GM03348 (cell line): Measurements from ENCODE around the gene PCDHA8.
"Not testable (repeated sequence)": the region's sequence is repeated elsewhere in the genome, so short reads cannot be mapped to it uniquely, and the experiment has no call there.

Experiments used
- DNase-seq: peaks from one replicate; pipeline ENCODE4 v3.0.0; 2012; ENCODE audit warnings: low spot score

Gene PCDHA8, protein sequence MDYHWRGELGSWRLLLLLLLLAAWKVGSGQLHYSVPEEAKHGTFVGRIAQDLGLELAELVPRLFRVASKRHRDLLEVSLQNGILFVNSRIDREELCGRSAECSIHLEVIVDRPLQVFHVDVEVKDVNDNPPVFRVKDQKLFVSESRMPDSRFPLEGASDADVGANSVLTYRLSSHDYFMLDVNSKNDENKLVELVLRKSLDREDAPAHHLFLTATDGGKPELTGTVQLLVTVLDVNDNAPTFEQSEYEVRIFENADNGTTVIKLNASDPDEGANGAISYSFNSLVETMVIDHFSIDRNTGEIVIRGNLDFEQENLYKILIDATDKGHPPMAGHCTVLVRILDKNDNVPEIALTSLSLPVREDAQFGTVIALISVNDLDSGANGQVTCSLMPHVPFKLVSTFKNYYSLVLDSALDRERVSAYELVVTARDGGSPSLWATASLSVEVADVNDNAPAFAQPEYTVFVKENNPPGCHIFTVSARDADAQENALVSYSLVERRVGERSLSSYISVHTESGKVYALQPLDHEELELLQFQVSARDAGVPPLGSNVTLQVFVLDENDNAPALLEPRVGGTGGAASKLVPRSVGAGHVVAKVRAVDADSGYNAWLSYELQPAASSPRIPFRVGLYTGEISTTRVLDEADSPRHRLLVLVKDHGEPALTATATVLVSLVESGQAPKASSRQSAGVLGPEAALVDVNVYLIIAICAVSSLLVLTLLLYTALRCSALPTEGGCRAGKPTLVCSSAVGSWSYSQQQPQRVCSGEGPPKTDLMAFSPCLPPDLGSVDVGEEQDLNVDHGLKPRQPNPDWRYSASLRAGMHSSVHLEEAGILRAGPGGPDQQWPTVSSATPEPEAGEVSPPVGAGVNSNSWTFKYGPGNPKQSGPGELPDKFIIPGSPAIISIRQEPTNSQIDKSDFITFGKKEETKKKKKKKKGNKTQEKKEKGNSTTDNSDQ

DNA sequence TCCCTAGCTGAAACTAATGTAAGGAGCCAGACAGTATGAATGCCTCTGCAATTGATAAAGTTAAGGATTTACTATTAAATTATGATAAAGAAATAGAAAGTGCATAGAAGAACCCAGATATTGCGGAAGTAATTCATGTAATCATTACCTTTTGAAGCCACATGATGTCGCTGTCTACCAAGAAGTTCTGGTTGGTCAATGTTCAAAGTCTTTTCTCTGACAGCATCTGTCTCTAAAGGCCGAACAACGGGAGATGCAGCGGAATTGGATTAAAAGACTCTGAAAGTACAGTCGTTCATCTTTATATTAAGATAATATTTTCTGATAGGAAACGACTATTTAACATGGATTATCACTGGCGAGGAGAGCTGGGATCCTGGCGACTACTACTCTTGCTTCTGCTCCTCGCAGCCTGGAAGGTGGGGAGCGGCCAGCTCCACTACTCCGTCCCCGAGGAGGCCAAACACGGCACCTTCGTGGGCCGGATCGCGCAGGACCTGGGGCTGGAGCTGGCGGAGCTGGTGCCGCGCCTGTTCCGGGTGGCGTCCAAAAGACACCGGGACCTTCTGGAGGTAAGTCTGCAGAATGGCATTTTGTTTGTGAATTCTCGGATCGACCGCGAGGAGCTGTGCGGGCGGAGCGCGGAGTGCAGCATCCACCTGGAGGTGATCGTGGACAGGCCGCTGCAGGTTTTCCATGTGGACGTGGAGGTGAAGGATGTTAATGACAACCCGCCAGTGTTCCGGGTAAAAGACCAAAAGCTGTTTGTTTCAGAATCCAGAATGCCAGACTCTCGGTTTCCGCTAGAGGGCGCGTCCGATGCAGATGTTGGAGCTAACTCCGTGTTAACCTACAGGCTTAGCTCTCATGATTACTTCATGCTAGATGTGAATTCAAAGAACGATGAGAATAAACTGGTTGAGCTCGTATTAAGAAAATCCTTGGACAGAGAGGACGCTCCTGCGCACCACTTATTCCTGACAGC is at the start of gene PCDHA8:
TSS of gene PCDHA8 (plus strand) at position 210 of the 985 bp plus-strand sequence. CDS start at position 345, 135 bp downstream.
- DNase-seq, result no peak

DNA sequence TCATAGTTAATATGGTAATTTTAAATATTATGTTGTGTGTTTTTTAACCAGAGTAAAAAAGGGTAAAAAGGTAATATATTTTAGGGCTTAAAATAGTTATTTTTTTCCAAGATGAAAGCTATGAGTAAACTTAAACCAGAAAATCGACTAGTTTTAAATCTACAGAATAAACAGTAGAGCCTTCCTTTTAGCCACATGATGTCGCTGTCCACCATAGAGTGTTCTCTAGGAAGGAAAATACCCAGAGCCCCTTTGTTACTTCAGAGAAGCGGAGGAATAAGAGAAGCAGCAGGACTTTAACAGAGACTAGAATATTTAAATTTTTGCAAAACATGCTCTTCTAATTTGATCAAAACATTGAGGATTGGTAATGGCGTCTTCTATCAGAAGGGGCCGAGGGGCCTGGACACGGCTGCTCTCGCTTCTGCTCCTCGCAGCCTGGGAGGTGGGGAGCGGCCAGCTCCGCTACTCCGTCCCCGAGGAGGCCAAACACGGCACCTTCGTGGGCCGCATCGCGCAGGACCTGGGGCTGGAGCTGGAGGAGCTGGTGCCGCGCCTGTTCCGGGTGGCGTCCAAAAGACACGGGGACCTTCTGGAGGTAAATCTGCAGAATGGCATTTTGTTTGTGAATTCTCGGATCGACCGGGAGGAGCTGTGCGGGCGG is 46.3 kb upstream of the PCDHA8 start, which contains the start of gene PCDHA2:
TSS of gene PCDHA2 (plus strand) at position 258 of the 664 bp plus-strand sequence.
- DNase-seq, result no peak

DNA sequence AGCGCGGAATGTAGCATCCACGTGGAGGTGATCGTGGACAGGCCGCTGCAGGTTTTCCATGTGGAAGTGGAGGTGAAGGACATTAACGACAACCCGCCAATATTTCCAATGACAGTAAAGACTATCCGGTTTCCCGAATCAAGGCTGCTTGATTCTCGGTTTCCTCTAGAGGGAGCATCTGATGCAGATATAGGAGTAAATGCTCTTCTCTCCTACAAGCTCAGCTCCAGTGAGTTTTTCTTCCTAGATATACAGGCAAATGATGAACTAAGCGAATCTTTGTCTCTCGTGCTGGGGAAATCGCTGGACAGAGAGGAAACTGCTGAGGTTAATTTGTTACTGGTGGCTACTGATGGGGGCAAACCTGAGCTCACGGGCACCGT is 45.7 kb upstream of the PCDHA8 start:
- peak; percentile 28 for DNase-seq

DNA sequence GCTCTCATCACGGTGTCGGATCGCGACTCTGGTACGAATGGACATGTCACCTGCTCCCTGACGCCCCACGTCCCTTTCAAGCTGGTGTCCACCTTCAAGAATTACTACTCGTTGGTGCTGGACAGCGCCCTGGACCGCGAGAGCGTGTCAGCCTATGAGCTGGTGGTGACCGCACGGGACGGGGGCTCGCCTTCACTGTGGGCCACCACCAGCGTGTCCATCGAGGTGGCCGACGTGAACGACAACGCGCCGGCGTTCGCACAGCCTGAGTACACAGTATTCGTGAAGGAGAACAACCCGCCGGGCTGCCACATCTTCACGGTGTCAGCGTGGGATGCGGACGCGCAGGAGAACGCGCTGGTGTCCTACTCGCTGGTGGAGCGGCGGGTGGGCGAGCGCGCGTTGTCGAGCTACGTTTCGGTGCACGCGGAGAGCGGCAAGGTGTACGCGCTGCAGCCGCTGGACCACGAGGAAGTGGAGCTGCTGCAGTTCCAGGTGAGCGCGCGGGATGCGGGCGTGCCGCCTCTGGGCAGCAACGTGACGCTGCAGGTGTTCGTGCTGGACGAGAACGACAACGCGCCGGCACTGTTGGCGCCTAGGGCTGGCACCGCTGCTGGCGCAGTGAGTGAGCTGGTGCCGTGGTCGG is 44.8 kb upstream of the PCDHA8 start:
- not testable (repeated sequence) for DNase-seq

DNA sequence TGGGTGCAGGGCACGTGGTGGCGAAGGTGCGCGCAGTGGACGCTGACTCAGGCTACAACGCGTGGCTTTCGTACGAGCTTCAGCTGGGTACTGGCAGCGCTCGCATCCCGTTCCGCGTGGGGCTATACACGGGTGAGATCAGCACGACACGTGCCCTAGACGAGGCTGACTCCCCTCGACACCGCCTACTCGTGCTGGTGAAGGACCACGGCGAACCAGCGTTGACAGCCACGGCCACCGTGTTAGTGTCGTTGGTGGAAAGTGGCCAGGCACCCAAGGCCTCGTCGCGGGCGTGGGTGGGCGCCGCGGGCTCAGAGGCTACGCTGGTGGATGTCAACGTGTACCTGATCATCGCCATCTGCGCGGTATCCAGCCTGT is 44.3 kb upstream of the PCDHA8 start:
- DNase-seq, result no peak

DNA sequence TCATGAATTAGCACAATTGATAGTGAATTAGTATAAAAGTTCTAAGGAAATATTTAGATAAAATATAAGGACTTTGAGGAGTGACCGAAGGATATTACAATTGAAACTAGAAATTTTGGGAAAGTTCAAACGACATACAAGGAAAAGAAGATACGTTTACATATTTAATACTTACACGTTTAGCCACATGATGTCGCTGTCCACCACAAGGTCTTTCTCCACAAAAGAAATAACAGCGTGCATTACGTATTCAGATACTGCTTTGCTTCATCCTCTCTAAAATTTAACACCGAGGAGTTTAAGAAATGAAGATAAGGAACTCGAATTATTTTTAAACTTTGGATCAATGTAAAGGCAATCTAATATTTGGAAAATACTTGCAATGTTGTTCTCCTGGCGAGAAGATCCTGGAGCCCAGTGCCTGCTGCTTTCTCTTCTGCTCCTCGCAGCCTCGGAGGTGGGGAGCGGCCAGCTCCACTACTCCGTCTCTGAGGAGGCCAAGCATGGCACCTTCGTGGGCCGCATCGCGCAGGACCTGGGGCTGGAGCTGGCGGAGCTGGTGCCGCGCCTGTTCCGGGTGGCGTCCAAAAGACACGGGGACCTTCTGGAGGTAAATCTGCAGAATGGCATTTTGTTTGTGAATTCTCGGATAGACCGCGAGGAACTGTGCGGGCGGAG is 40.0 kb upstream of the PCDHA8 start, which contains the start of gene PCDHA3:
TSS of gene PCDHA3 (plus strand) at position 242 of the 678 bp plus-strand sequence.
- DNase-seq, result peak; percentile 14

DNA sequence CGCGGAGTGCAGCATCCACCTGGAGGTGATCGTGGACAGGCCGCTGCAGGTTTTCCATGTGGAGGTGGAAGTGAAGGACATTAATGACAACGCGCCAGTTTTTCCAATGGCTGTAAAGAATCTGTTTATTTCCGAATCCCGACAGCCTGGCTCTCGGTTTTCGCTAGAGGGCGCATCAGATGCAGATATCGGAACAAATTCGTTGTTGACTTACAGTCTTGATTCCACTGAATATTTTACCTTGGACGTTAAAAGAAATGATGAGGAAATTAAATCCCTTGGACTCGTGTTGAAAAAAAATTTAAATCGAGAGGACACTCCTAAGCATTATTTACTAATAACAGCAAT is 39.5 kb upstream of the PCDHA8 start:
- no peak for DNase-seq

DNA sequence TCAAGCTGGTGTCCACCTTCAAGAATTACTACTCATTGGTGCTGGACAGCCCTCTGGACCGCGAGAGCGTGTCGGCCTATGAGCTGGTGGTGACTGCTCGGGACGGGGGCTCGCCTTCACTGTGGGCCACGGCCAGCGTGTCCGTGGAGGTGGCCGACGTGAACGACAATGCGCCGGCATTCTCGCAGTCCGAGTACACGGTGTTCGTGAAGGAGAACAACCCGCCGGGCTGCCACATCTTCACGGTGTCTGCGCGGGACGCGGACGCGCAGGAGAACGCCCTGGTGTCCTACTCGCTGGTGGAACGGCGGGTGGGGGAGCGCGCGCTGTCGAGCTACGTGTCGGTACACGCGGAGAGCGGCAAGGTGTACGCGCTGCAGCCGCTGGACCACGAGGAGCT is 38.6 kb upstream of the PCDHA8 start:
- DNase-seq, result not testable (repeated sequence)

DNA sequence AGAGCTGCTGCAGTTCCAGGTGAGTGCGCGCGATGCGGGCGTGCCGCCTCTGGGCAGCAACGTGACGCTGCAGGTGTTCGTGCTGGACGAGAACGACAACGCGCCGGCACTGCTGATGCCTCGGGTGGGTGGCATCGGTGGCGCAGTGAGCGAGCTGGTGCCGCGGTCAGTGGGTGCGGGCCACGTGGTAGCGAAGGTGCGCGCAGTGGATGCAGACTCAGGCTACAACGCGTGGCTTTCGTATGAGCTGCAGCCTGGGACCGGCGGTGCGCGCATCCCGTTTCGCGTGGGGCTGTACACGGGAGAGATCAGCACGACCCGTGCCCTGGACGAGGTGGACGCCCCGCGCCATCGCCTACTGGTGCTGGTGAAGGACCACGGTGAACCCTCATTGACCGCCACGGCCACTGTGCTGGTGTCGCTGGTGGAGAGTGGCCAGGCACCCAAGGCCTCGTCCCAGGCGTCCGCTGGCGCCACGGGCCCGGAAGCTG is 38.2 kb upstream of the PCDHA8 start:
- DNase-seq, result no peak

DNA sequence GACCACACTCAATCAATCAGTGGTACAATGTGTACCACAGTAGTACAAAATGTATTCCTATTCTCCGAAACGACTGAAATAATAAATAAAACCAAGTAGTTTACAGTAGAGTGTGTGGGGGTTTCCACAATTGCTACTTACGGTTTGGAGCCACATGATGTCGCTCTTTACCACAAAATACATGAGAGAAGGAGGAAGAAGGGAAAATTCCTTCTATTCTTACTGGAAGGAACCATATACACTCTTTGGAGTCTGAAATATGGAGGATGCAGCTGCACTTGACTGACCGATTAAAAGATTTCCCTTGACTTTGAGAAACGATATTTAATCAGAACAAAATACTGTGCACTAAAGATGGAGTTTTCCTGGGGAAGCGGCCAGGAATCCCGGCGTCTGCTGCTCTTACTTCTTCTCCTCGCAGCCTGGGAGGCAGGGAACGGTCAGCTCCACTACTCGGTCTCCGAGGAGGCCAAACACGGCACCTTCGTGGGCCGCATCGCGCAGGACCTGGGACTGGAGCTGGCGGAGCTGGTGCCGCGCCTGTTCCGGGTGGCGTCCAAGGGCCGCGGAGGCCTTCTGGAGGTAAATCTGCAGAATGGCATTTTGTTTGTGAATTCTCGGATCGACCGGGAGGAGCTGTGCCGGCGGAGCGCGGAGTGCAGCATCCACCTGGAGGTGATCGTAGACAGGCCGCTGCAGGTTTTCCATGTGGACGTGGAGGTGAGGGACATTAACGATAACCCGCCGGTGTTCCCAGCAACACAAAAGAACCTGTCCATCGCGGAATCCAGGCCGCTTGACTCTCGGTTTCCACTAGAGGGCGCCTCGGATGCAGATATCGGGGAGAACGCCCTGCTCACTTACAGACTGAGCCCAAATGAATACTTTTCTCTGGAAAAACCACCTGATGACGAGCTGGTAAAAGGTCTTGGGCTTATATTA is 33.9 kb upstream of the PCDHA8 start, which contains the start of gene PCDHA4:
TSS of gene PCDHA4 (plus strand) at position 235 of the 942 bp plus-strand sequence.
- DNase-seq, result no peak

DNA sequence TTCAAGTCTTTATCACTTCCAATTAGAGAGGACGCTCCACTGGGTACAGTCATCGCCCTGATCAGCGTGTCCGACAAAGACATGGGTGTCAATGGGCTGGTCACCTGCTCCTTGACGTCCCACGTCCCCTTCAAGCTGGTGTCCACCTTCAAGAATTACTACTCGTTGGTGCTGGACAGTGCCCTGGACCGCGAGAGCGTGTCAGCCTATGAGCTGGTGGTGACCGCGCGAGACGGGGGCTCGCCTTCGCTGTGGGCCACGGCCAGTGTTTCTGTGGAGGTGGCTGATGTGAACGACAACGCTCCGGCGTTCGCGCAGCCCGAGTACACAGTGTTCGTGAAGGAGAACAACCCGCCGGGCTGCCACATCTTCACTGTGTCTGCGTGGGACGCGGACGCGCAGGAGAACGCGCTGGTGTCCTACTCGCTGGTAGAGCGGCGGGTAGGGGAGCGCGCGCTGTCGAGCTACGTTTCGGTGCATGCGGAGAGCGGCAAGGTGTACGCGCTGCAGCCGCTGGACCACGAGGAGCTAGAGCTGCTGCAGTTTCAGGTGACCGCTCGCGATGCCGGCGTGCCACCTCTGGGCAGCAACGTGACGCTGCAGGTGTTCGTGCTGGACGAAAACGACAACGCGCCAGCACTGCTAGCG is 32.6 kb upstream of the PCDHA8 start:
- DNase-seq, result not testable (repeated sequence)

DNA sequence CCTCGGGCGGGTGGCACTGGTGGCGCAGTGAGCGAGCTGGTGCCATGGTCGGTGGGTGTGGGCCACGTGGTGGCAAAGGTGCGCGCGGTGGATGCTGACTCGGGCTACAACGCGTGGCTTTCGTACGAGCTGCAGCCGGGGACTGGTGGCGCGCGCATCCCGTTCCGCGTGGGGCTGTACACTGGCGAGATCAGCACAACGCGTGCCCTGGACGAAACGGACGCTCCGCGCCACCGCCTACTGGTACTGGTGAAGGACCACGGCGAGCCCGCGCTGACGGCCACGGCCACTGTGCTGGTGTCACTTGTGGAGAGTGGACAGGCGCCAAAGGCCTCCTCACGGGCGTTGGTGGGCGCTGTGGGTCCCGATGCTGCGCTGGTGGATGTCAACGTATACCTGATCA is 32.1 kb upstream of the PCDHA8 start:
- no peak for DNase-seq

DNA sequence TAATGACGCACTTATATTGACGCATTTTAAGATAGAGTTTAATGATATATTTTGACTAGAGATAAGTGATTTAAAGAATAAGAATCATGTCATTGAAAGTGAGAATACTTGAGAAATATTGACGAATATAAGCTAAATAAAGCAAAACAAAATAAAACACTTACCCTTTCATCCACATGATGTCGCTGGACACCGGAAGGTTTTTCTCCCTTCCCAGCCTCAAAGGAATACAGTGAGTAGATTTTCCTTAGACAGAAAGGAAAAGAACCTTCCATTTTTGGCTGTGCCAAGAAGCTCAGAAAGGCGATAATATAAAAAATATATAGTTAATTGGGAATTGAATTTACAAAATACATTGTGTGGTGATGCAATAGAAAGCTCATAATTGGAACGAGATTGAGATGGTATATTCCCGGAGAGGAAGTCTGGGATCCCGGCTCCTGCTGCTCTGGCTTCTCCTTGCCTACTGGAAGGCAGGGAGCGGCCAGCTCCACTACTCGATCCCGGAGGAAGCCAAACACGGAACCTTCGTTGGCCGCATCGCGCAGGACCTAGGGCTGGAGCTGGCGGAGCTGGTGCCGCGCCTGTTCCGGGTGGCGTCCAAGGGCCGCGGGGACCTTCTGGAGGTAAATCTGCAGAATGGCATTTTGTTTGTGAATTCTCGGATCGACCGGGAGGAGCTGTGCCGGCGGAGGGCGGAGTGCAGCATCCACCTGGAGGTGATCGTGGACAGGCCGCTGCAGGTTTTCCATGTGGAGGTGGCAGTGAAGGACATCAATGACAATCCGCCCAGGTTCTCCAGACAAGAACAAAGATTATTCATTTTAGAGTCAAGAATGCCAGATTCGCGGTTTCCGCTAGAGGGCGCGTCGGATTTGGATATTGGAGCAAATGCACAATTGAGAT is 19.4 kb upstream of the PCDHA8 start, which contains the start of gene PCDHA5:
TSS of gene PCDHA5 (plus strand) at position 239 of the 906 bp plus-strand sequence.
- no peak for DNase-seq

DNA sequence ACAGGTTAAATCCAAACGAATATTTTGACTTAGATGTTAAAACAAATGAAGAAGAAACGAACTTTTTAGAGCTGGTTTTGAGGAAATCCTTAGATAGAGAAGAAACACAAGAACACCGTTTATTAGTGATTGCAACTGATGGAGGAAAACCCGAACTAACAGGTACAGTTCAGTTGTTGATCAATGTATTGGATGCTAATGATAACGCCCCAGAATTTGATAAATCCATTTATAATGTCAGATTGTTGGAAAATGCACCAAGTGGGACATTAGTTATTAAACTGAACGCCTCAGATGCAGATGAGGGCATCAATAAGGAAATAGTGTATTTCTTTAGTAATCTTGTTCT is 18.7 kb upstream of the PCDHA8 start:
- no peak for DNase-seq

DNA sequence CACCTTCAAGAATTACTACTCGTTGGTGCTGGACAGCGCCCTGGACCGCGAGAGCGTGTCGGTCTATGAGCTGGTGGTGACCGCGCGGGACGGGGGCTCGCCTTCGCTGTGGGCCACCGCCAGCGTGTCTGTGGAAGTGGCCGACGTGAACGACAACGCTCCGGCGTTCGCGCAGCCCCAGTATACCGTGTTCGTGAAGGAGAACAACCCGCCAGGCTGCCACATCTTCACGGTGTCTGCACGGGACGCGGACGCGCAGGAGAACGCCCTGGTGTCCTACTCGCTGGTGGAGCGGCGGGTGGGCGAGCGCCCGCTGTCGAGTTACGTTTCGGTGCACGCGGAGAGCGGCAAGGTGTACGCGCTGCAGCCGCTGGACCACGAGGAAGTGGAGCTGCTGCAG is 18.0 kb upstream of the PCDHA8 start:
- not testable (repeated sequence) for DNase-seq

DNA sequence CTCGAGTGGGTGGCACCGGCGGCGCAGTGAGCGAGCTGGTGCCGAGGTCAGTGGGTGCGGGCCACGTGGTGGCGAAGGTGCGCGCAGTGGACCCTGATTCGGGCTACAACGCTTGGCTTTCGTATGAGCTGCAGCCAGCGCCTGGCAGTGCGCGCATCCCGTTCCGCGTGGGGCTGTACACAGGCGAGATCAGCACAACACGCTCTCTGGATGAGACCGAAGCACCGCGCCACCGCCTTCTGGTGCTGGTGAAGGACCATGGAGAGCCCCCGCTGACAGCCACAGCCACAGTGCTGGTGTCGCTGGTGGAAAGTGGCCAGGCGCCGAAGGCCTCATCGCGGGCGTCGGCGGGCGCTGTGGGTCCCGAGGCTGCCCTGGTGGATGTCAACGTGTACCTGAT is 17.5 kb upstream of the PCDHA8 start:
- no peak for DNase-seq
